ENCODE data around the gene FCHO2. TPM values are rescaled to one million over a fixed set of nuclear protein-coding genes. Genes with fewer than 3 reads are reported as not detected.

The FCHO2 gene
- total RNA-seq, 1 donor from 2014 or later: 5.3 TPM

GRCh38 chr5:72988769-72989168 lies 32.9 kb downstream of the FCHO2 start:
- H3K4me1 Mint-ChIP-seq: no peaks in the 10 kb centered on the region
- H3K4me3 Mint-ChIP-seq: no peak overlapping the region
- POLR2A ChIA-PET: no interaction called here
- no peak overlapping the region for H3K27ac Mint-ChIP-seq
- intact Hi-C loops (cut with micrococcal nuclease): no loop called here
- DNase-seq (no peak), ATAC-seq (ENCODE audit: low read depth) (no peak)
- TF ChIP-seq CTCF (IDR thresholded peaks at IDR 0.05): no peak
- H3K36me3 Mint-ChIP-seq (ENCODE audit: low read depth): peaks cover 19% of the 10 kb centered on the region
- H3K27me3 Mint-ChIP-seq: no peaks in the 10 kb centered on the region
- H3K9me3 Mint-ChIP-seq: peaks cover 5% of the 10 kb centered on the region
- CTCF ChIA-PET: no interaction called here

- CTCF ChIA-PET: no interaction called here
- H3K27me3 Mint-ChIP-seq: no peaks in the 10 kb centered on the region
- H3K36me3 Mint-ChIP-seq (ENCODE audit: low read depth): peaks cover 18% of the 10 kb centered on the region
- no peaks in the 10 kb centered on the region for H3K4me1 Mint-ChIP-seq
- H3K27ac Mint-ChIP-seq: no peak overlapping the region
- ATAC-seq (ENCODE audit: low read depth) (no peak), DNase-seq (no peak)
- TF ChIP-seq CTCF (IDR thresholded peaks at IDR 0.05): no peak
- intact Hi-C loops (cut with micrococcal nuclease): no loop called here
- H3K9me3 Mint-ChIP-seq: peaks cover 11% of the 10 kb centered on the region
- POLR2A ChIA-PET: no interaction called here
- no peak overlapping the region for H3K4me3 Mint-ChIP-seq
Measured at GRCh38 chr5:72991394-72991793, 35.6 kb downstream of the FCHO2 start.

GRCh38 chr5:72994578-72994977 lies 38.7 kb downstream of the FCHO2 start:
- DNase-seq: no peak
- TF ChIP-seq CTCF (IDR thresholded peaks at IDR 0.05): no peak
- ChIA-PET POLR2A (no interaction called here), CTCF (no interaction called here)
- intact Hi-C loops (cut with micrococcal nuclease): no loop called here
- Mint-ChIP-seq H3K4me1 (no peaks in the 10 kb centered on the region), H3K4me3 (no peak overlapping the region), H3K27ac (no peak overlapping the region), H3K9me3 (peaks cover 11% of the 10 kb centered on the region), H3K36me3 (ENCODE audit: low read depth) (peaks cover 18% of the 10 kb centered on the region), H3K27me3 (no peaks in the 10 kb centered on the region)
- no peak for ATAC-seq (ENCODE audit: low read depth)

GRCh38 chr5:72996632-72997031 lies 40.8 kb downstream of the FCHO2 start:
- no peaks in the 10 kb centered on the region for H3K4me1 Mint-ChIP-seq
- H3K27ac Mint-ChIP-seq: no peak overlapping the region
- intact Hi-C loops (cut with micrococcal nuclease): no loop called here
- CTCF ChIA-PET: no interaction called here
- no peak overlapping the region for H3K4me3 Mint-ChIP-seq
- peaks cover 10% of the 10 kb centered on the region for H3K36me3 Mint-ChIP-seq (ENCODE audit: low read depth)
- peaks cover 11% of the 10 kb centered on the region for H3K9me3 Mint-ChIP-seq
- DNase-seq (no peak), ATAC-seq (ENCODE audit: low read depth) (no peak)
- TF ChIP-seq CTCF (IDR thresholded peaks at IDR 0.05): no peak
- POLR2A ChIA-PET: no interaction called here
- H3K27me3 Mint-ChIP-seq: no peaks in the 10 kb centered on the region

- no peaks in the 10 kb centered on the region for H3K27me3 Mint-ChIP-seq
- ATAC-seq (ENCODE audit: low read depth) (no peak), DNase-seq (no peak)
- no peaks in the 10 kb centered on the region for H3K4me1 Mint-ChIP-seq
- no peak for TF ChIP-seq CTCF (IDR thresholded peaks at IDR 0.05)
- ChIA-PET POLR2A (no interaction called here), CTCF (no interaction called here)
- intact Hi-C loops (cut with micrococcal nuclease): no loop called here
- no peak overlapping the region for H3K27ac Mint-ChIP-seq
- no peak overlapping the region for H3K4me3 Mint-ChIP-seq
- H3K9me3 Mint-ChIP-seq: no peaks in the 10 kb centered on the region
- no peaks in the 10 kb centered on the region for H3K36me3 Mint-ChIP-seq (ENCODE audit: low read depth)
Measured at GRCh38 chr5:72999916-73000315, 44.1 kb downstream of the FCHO2 start.

All from activated B cell treated with CpG ODN at 0.5 μM for 24 hours (primary cell).